GM10248 (cell line): ENCODE results near the gene SPDL1.

Experiments used
- CTCF ChIA-PET: fragments of 300-600 bp; sonication (Branson Sonifier 250); formaldehyde crosslinking; extraction: SDS; loops from one replicate; lab custom pipeline; 2021; ENCODE audit warnings: antibody characterized with exemption; lab: Yijun Ruan, JAX
- POLR2A ChIA-PET: fragments of 350-650 bp; sonication (Branson Sonifier 250); formaldehyde crosslinking; extraction: SDS; loops from one replicate; lab custom pipeline; 2020; ENCODE audit warnings: antibody characterized with exemption; lab: Yijun Ruan, JAX
- DNase-seq: peaks from one replicate; pipeline ENCODE4 v3.0.0; 2012; ENCODE audit errors: extremely low spot score
- TF ChIP-seq, protein P1 (sequence below): IDR thresholded peaks from 2 replicates; pipeline ENCODE4 v1.5.1; 2012; ENCODE audit warnings: mild to moderate bottlenecking, low read depth; ENCODE audit errors: extremely low read depth, missing control alignments, control extremely low read depth

Gene SPDL1, protein sequence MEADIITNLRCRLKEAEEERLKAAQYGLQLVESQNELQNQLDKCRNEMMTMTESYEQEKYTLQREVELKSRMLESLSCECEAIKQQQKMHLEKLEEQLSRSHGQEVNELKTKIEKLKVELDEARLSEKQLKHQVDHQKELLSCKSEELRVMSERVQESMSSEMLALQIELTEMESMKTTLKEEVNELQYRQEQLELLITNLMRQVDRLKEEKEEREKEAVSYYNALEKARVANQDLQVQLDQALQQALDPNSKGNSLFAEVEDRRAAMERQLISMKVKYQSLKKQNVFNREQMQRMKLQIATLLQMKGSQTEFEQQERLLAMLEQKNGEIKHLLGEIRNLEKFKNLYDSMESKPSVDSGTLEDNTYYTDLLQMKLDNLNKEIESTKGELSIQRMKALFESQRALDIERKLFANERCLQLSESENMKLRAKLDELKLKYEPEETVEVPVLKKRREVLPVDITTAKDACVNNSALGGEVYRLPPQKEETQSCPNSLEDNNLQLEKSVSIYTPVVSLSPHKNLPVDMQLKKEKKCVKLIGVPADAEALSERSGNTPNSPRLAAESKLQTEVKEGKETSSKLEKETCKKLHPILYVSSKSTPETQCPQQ

DNA sequence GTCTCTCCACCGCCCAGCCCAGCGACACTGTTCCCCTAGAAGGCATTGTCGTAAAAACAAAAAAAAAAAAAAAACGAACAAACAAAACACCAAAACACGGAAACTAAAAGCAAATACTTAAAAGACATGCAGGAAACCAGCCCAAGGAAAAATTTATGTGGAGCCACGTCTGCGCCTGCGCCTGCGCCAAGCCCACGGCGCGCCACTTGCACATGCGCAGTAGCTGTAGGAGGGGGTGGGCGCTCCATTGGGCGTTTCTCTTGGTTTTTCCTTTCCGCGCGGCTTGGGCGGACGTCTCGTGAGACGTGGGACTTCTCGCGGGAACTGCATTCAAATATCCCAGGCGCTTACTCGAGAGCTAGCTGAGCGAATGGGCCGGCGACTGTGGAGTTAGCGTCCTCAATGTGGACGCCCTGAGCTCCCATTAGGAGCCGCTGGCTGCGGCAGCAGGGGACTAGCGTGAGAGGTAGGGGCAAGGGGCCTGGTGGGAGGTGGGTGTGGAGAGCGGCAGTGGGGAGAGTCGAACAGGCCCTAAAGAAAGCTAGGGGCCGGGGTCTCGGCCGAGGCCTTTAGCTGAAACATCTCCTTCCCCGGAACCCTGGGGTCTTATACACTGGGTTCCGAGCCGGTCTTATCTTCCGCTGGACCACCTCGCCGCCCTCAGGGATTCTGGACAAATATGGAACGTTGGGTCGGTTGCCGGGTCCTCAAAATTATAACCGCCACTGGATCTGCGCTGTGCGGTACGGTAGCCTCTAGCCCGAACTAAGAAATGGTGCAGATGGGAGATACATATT is at the start of gene SPDL1:
SPDL1 (plus strand) TSS at position 350 of the 797 bp plus-strand sequence. CDS start 4,644 bp downstream, outside the sequence.
- DNase-seq: peak; percentile 94
- ChIA-PET POLR2A (interaction anchor here (0.7 kb wide), 2 partner anchors 101 to 387 kb away, joined by 6 to 7 read pairs; no protein-coding TSS in a partner anchor), CTCF (interaction anchor here (1.0 to 3.5 kb wide), 8 partner anchors 9 to 756 kb away, joined by 3 to 16 read pairs (median 4); no protein-coding TSS in a partner anchor)
- TF ChIP-seq, protein P1, sequence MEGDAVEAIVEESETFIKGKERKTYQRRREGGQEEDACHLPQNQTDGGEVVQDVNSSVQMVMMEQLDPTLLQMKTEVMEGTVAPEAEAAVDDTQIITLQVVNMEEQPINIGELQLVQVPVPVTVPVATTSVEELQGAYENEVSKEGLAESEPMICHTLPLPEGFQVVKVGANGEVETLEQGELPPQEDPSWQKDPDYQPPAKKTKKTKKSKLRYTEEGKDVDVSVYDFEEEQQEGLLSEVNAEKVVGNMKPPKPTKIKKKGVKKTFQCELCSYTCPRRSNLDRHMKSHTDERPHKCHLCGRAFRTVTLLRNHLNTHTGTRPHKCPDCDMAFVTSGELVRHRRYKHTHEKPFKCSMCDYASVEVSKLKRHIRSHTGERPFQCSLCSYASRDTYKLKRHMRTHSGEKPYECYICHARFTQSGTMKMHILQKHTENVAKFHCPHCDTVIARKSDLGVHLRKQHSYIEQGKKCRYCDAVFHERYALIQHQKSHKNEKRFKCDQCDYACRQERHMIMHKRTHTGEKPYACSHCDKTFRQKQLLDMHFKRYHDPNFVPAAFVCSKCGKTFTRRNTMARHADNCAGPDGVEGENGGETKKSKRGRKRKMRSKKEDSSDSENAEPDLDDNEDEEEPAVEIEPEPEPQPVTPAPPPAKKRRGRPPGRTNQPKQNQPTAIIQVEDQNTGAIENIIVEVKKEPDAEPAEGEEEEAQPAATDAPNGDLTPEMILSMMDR: no peak

DNA sequence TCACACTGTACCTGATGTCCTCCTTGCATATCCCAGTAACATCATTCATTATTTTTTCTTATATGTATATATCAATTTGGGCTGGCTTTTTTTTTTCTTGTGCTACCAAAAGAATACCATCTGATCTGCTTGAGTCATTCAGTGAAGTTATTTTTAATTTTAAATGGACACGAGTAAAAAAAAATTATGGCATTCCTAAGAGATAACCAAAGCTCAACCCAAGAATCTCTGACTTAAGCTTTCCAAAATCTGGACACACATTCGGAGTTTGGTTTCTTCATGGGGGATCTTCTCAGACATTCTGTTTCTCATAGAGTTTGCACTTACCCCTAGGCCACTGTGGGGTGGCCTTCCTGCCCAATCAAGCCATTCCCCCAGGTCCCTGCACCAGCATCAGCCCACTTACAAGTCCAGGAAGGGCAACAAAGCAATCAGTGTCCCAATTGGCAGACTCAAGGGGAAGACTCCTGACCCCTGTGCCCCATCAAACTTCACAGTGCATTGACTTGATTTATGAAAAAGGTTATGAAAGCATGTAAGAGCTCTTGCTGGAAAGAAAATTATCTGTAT is 49.2 kb upstream of the SPDL1 start:
- DNase-seq: no peak
- TF ChIP-seq, protein P1: no peak
- ChIA-PET CTCF (no interaction called here), POLR2A (no interaction called here)

DNA sequence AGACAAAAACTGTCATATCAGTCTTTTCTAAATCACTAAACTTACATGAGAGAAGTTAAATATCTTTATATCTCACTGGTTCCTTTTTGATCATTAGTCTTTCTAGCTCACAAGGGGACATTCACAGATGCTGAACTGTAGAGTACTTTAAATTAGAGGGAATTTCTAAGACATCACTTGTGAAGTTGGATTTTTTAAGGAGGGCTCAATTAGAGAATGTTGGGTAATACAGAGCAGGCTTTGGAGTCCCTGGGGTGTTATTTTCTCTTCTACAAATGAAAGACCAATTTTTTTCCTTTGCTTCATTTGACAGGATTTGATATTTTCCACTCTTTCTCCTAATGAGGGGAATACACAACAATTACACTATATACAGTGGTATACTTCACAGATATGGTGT is 48.6 kb upstream of the SPDL1 start:
- ChIA-PET POLR2A (no interaction called here), CTCF (no interaction called here)
- no peak for DNase-seq
- TF ChIP-seq, protein P1: no peak

DNA sequence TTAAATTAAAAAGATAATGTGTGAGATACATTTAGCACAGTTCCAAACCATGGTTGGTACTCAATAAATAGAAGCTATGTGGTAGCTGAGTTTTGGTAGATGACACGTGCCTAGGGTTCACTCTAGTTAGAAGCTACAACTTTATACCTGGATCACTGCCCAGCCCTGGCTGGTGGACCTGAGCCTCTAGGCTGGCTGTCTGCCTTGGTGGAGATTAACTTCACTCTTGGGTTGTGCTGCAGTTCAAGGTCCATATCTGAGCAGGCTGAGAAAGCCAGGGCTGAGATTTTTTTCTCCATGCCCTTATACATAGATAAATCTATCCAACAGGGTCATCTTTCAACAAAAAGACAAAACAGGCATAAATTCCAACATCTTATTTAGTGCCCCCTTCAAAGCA is 44.6 kb upstream of the SPDL1 start:
- TF ChIP-seq, protein P1: no peak
- ChIA-PET POLR2A (no interaction called here), CTCF (interaction anchor here (1.7 kb wide), 1 partner anchor 14 kb away, joined by 5 read pairs; no protein-coding TSS in a partner anchor)
- DNase-seq: no peak

DNA sequence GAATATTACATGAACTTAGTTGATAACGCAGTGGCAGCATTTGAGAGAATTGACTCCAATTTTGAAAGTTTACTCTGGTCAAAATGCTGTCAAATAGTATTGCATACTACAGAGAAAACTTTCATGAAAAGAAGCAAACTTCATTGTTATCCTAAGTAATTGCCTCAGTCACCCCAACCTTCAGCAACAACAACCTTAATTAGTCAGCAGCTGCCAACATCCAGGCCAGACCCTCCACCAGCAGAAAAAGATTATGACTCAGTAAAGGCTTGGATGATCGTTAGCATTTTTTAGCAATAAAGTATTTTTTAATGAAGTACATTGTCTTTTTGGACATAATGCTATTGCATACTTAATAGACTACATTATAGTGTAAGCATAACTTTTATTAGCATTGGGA is 40.8 kb upstream of the SPDL1 start:
- ChIA-PET POLR2A (no interaction called here), CTCF (interaction anchor here (0.9 kb wide), 1 partner anchor 438 kb away, joined by 3 read pairs; no protein-coding TSS in a partner anchor)
- TF ChIP-seq, protein P1: no peak
- DNase-seq: no peak
